Cardiac muscle cell (in vitro differentiated cells and primary cell): ENCODE measurements around the gene ADAMTS14. TPM values are rescaled to one million over a fixed set of nuclear protein-coding genes. Genes with fewer than 3 reads are reported as not detected.
A peak's percentile ranks its signal among the peaks of the same experiment; 100 is the strongest.

Experiments
- DNase-seq, 2 donors: peaks; one replicate each; pipeline versions ENCODE4 v3.0.0 to v3.0.0-alpha.2; 2010 to 2017; ENCODE audit warnings: low read depth in 1 of 2, low spot score in 1 of 2
- H3K27ac ChIP-seq: fragments of 200-600 bp; sonication (generic); 2 replicates; pipeline ENCODE4 v1.5.1; 2016
- H3K27me3 ChIP-seq: fragments of 200-600 bp; sonication (generic); 2 replicates; pipeline ENCODE4 v1.6.0; 2016; ENCODE audit warnings: control low read depth
- H3K36me3 ChIP-seq: fragments of 200-600 bp; sonication (generic); 2 replicates; pipeline ENCODE4 v1.5.1; 2016; ENCODE audit warnings: control low read depth
- H3K4me1 ChIP-seq: fragments of 200-600 bp; sonication (generic); 2 replicates; pipeline ENCODE4 v1.8.1; 2017; ENCODE audit warnings: low read depth, mild to moderate bottlenecking, mixed run types
- H3K4me3 ChIP-seq: fragments of 200-600 bp; sonication (generic); 2 replicates; pipeline ENCODE4 v1.5.1; 2016; ENCODE audit warnings: mild to moderate bottlenecking
- H3K9me3 ChIP-seq: fragments of 200-600 bp; sonication (generic); 2 replicates; pipeline ENCODE4 v1.5.1; 2017; ENCODE audit warnings: low read depth, mild to moderate bottlenecking, control low read depth
- polyA plus RNA-seq: library from polyadenylated mRNA; unstranded; fragments of >200 nt; fragmentation: Nextera tagmentation; extraction: Ambion mirVana; gene quantifications from 2 replicates; pipeline ENCODE4 v1.2.1, GENCODE V29; 2016
- total RNA-seq: library from RNA; depleted of rRNA; stranded (reverse); fragments of >200 nt; gene quantifications from 2 replicates; pipeline ENCODE4 v1.2.3, GENCODE V29; 2016
- TF ChIP-seq, protein P1 (sequence below): IDR thresholded peaks from 2 replicates; pipeline ENCODE4 v1.5.1; 2012; ENCODE audit warnings: low read depth, mild to moderate bottlenecking, low read length

ADAMTS14 gene
- total and polyA plus RNA-seq, 2 experiments from 2014 or later = 1.2 to 1.9 TPM

GRCh38 chr10:70681731-70682005 is 9.4 kb downstream of the ADAMTS14 start:
- no peak for DNase-seq
- Histone ChIP-seq H3K27ac (no peak overlapping the region), H3K27me3 (no peaks in the 10 kb centered on the region), H3K36me3 (no peaks in the 10 kb centered on the region), H3K4me1 (peaks cover 17% of the 10 kb centered on the region), H3K9me3 (no peaks in the 10 kb centered on the region), H3K4me3 (no peak overlapping the region)
- TF ChIP-seq, protein P1, sequence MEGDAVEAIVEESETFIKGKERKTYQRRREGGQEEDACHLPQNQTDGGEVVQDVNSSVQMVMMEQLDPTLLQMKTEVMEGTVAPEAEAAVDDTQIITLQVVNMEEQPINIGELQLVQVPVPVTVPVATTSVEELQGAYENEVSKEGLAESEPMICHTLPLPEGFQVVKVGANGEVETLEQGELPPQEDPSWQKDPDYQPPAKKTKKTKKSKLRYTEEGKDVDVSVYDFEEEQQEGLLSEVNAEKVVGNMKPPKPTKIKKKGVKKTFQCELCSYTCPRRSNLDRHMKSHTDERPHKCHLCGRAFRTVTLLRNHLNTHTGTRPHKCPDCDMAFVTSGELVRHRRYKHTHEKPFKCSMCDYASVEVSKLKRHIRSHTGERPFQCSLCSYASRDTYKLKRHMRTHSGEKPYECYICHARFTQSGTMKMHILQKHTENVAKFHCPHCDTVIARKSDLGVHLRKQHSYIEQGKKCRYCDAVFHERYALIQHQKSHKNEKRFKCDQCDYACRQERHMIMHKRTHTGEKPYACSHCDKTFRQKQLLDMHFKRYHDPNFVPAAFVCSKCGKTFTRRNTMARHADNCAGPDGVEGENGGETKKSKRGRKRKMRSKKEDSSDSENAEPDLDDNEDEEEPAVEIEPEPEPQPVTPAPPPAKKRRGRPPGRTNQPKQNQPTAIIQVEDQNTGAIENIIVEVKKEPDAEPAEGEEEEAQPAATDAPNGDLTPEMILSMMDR = no peak

GRCh38 chr10:70682920-70683600 is 10.8 kb downstream of the ADAMTS14 start:
- no peak for DNase-seq
- no peaks in the 10 kb centered on the region for H3K9me3 ChIP-seq
- H3K4me1 ChIP-seq = peaks cover 17% of the 10 kb centered on the region
- H3K27ac ChIP-seq = no peak overlapping the region
- H3K36me3 ChIP-seq = no peaks in the 10 kb centered on the region
- no peak overlapping the region for H3K4me3 ChIP-seq
- H3K27me3 ChIP-seq = no peaks in the 10 kb centered on the region
- TF ChIP-seq, protein P1 = no peak

GRCh38 chr10:70683601-70683934 is 11.3 kb downstream of the ADAMTS14 start:
- Histone ChIP-seq H3K27ac (no peak overlapping the region), H3K4me3 (no peak overlapping the region), H3K27me3 (no peaks in the 10 kb centered on the region), H3K36me3 (no peaks in the 10 kb centered on the region), H3K9me3 (no peaks in the 10 kb centered on the region), H3K4me1 (peaks cover 17% of the 10 kb centered on the region)
- TF ChIP-seq, protein P1 = no peak
- peak in 1 of 2 donors; percentile 48 for DNase-seq

- Histone ChIP-seq H3K9me3 (no peaks in the 10 kb centered on the region), H3K4me1 (peaks cover 17% of the 10 kb centered on the region)
These were observed 11.6 kb downstream of the ADAMTS14 start for GRCh38 chr10:70683940-70684339.

DNA sequence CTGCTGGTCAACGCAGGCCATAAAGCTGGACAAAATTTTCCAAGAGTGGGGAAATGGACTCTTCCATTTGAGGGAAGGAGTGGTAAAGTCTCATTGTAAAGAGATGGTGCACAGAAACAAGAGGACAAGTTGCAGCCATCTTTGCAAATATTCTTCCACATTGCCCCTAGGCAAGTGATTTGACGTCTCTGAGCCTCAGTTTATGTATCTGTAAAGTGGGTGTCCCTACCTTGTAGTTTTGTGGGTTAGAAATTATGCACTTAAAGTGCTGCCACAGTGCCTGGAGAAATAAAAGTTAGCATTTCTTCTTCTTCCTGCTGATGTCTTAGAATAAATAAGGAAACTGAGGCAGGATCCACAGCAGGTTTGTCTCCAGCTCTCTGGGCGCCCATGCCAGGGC is 12.1 kb downstream of the ADAMTS14 start:
- no peaks in the 10 kb centered on the region for H3K36me3 ChIP-seq
- TF ChIP-seq, protein P1 = no peak
- H3K4me3 ChIP-seq = no peak overlapping the region
- H3K4me1 ChIP-seq = peaks cover 17% of the 10 kb centered on the region
- no peak for DNase-seq
- H3K9me3 ChIP-seq = no peaks in the 10 kb centered on the region
- H3K27ac ChIP-seq = no peak overlapping the region
- no peaks in the 10 kb centered on the region for H3K27me3 ChIP-seq

More at GRCh38 chr10:70683940-70684339, 11.6 kb downstream of the ADAMTS14 start:
- H3K36me3 ChIP-seq = no peaks in the 10 kb centered on the region
- H3K4me3 ChIP-seq = no peak overlapping the region
- H3K27me3 ChIP-seq = no peaks in the 10 kb centered on the region
- TF ChIP-seq, protein P1 = no peak
- H3K27ac ChIP-seq = no peak overlapping the region
- no peak for DNase-seq
